Loucy (cell line): ENCODE results near the gene RPA1.

Experiments
- EZH2phosphoT487 ChIP-seq: fragments of 200-600 bp; IDR thresholded peaks from 2 replicates; pipeline ENCODE4 v1.6.1; 2018; ENCODE audit warnings: antibody characterized with exemption, mild to moderate bottlenecking, moderate library complexity, borderline replicate concordance
- TF ChIP-seq, protein P1 (sequence below): fragments of 200-600 bp; sonication (generic); conservative IDR thresholded peaks from 2 replicates; pipeline ENCODE4 v1.5.1; 2014; ENCODE audit warnings: mild to moderate bottlenecking, antibody characterized with exemption, low read length

DNA sequence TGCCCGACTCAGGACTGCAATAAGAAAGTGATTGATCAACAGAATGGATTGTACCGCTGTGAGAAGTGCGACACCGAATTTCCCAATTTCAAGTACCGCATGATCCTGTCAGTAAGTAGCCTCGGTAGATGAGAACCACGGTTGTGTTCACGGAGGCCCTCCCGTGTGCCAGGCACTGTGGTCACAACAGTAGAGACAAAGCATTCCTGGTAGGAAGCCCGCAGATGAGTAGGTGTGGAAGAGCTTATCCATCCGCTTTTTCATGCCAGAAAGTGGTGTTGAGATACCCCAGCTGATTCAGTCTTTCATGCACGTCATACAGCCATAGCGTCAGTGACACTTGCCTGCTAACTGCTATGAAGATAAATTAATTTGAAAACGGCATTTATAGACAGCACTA, 58.9 kb downstream of the RPA1 start:
- TF ChIP-seq, protein P1, sequence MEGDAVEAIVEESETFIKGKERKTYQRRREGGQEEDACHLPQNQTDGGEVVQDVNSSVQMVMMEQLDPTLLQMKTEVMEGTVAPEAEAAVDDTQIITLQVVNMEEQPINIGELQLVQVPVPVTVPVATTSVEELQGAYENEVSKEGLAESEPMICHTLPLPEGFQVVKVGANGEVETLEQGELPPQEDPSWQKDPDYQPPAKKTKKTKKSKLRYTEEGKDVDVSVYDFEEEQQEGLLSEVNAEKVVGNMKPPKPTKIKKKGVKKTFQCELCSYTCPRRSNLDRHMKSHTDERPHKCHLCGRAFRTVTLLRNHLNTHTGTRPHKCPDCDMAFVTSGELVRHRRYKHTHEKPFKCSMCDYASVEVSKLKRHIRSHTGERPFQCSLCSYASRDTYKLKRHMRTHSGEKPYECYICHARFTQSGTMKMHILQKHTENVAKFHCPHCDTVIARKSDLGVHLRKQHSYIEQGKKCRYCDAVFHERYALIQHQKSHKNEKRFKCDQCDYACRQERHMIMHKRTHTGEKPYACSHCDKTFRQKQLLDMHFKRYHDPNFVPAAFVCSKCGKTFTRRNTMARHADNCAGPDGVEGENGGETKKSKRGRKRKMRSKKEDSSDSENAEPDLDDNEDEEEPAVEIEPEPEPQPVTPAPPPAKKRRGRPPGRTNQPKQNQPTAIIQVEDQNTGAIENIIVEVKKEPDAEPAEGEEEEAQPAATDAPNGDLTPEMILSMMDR: no peak
- no peak for TF ChIP-seq EZH2phosphoT487
